RPMI7951 (cell line): Measurements from ENCODE around the gene TRIP12. TPM values are rescaled to one million over a fixed set of nuclear protein-coding genes. Genes with fewer than 3 reads are reported as not detected.
"Not testable (repeated sequence)": the region's sequence is repeated elsewhere in the genome, so short reads cannot be mapped to it uniquely, and the experiment has no call there.

Source experiments
- DNase-seq: peaks from one replicate; pipeline ENCODE4 v3.0.0-alpha.2; 2012; ENCODE audit warnings: low read depth
- total RNA-seq: library from RNA; depleted of rRNA; stranded (reverse); fragments of >200 nt; shearing (Covaris generic); gene quantifications from 2 replicates; pipeline ENCODE4 v1.2.3, GENCODE V29; 2014

Gene TRIP12
- total RNA-seq, 1 experiment from 2014 or later: 105 TPM

- no peak for DNase-seq
Measured at GRCh38 chr2:229831805-229832509, 89.9 kb downstream of the TRIP12 start.

- DNase-seq: no peak
Measured at GRCh38 chr2:229825476-229825875, 96.3 kb downstream of the TRIP12 start.

GRCh38 chr2:229821316-229821715 lies 100.5 kb downstream of the TRIP12 start:
- DNase-seq: no peak

GRCh38 chr2:229818230-229818629 lies 103.6 kb downstream of the TRIP12 start:
- no peak for DNase-seq

- DNase-seq: peak; percentile 38
Measured at GRCh38 chr2:229815858-229816257, 106.0 kb downstream of the TRIP12 start.

GRCh38 chr2:229815342-229815741 lies 106.5 kb downstream of the TRIP12 start:
- DNase-seq: no peak

GRCh38 chr2:229810786-229811185 lies 111.0 kb downstream of the TRIP12 start:
- DNase-seq: no peak

GRCh38 chr2:229805559-229805958 lies 116.2 kb downstream of the TRIP12 start:
- DNase-seq: no peak

- DNase-seq: no peak
Measured at GRCh38 chr2:229802785-229803184, 119.0 kb downstream of the TRIP12 start.

- peak; percentile 54 for DNase-seq
Measured at GRCh38 chr2:229800997-229801754, 120.6 kb downstream of the TRIP12 start.

GRCh38 chr2:229798446-229799155 lies 123.2 kb downstream of the TRIP12 start:
- DNase-seq: no peak

GRCh38 chr2:229795058-229795457 lies 126.8 kb downstream of the TRIP12 start:
- no peak for DNase-seq

GRCh38 chr2:229794636-229795035 lies 127.2 kb downstream of the TRIP12 start:
- DNase-seq: no peak

GRCh38 chr2:229786289-229786688 lies 135.5 kb downstream of the TRIP12 start:
- not testable (repeated sequence) for DNase-seq

- no peak for DNase-seq
Measured at GRCh38 chr2:229784791-229785190, 137.0 kb downstream of the TRIP12 start.

- no peak for DNase-seq
Measured at GRCh38 chr2:229783108-229783721, 138.6 kb downstream of the TRIP12 start.

GRCh38 chr2:229780856-229781773 lies 140.7 kb downstream of the TRIP12 start:
- peak; percentile 45 for DNase-seq

GRCh38 chr2:229779650-229780049 lies 142.2 kb downstream of the TRIP12 start:
- DNase-seq: no peak

- no peak for DNase-seq
Measured at GRCh38 chr2:229777716-229778115, 144.1 kb downstream of the TRIP12 start.

GRCh38 chr2:229775614-229776313 lies 146.0 kb downstream of the TRIP12 start:
- DNase-seq: no peak
